A172 (cell line): ENCODE data around the gene IDH3B. TPM values are rescaled to one million over a fixed set of nuclear protein-coding genes. Genes with fewer than 3 reads are reported as not detected.

Experiments
- DNase-seq: peaks from one replicate; pipeline ENCODE4 v3.0.0-alpha.2; 2015; ENCODE audit warnings: low spot score
- total RNA-seq: library from RNA; depleted of rRNA; stranded (reverse); fragments of >200 nt; shearing (Covaris generic); gene quantifications from 2 replicates; pipeline ENCODE4 v1.2.3, GENCODE V29; 2014

IDH3B gene
- total RNA-seq, 1 experiment from 2014 or later: 258 TPM

DNA sequence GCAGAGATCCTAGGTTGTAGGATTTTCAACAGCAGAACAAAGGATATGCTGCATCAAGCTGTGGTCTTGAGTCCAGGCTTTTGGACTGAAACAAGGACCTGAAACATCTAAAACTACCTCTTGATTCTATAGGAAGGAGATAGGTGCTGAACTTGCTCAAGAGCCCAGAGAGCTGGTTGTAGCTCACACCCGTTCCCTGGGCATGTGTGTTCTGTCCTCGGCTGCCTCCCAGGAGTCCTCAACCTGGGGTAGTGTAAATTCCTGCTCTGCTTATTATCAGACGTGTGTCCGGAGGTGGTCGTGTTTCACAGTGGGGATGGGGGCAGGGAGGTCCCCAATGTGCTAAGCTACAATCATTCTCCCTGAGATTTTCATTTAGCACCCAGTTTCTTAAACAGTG, 6.8 kb downstream of the IDH3B start:
- DNase-seq: no peak

GRCh38 chr20:2656471-2657117, 7.4 kb downstream of the IDH3B start:
- no peak for DNase-seq

DNA sequence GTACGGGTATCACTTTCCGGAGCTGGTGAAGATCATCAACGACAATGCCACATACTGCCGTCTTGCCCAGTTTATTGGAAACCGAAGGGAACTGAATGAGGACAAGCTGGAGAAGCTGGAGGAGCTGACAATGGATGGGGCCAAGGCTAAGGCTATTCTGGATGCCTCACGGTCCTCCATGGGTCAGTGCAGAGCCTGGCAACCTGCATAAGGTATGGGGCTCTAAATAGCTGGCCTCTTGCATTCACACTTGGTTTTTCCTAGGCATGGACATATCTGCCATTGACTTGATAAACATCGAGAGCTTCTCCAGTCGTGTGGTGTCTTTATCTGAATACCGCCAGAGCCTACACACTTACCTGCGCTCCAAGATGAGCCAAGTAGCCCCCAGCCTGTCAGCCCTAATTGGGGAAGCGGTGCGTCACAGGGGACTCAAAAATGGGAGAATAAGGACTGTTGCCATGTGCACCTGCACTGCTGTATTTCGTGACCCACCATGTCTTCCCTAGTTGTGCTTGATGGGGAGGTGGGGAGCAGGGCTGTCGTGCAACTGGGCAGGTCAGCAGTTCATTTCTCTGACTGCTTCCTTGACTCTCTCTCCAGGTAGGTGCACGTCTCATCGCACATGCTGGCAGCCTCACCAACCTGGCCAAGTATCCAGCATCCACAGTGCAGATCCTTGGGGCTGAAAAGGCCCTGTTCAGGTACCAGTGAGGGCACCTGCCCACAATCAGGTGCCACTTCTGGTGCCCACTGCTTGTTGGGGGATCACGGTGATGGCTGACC, 8.5 kb downstream of the IDH3B start:
- no peak for DNase-seq

GRCh38 chr20:2654831-2655230, 9.2 kb downstream of the IDH3B start:
- DNase-seq: no peak

- DNase-seq: no peak
Observed at GRCh38 chr20:2654384-2654822, 9.6 kb downstream of the IDH3B start.

DNA sequence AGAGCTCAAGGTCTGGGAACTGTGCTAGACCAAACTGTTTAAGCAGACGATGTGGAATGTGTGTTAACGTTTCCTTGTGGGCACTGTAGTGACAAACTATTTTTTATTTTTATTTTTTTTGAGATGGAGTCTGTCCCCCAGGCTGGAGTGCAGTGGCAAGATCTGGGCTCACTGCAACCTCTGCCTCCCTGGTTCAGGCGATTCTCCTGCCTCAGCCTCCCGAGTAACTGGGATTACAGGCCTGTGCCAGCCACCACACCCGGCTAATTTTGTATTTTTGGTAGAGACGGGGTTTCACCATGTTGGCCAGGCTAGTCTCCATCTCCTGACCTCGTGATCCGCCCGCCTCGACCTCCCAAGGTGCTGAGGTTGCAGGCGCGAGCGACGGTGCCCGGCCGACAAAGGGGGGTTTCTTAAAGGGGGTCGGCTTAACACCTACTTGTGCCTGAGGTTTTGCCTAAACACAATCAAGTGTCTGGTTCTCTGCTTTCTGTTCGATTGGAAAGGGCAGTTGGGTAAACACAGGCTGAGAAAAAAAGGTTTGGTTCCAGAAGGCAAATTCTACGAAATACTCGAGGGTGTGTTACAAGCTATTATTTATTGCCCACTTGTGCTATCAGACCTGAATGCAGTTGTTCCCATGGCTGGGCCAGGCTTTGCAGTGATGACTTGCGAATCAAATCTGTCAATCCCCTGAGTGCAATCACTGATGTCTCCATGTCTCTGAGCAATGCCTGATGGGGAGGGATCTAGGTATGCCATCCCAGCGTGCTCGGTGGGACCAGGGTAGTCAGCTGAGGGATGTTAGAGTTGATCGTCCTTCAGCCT, 10.2 kb downstream of the IDH3B start:
- no peak for DNase-seq

GRCh38 chr20:2652724-2653555, 11.1 kb downstream of the IDH3B start:
- DNase-seq: no peak

- peak; percentile 85 for DNase-seq
Observed at GRCh38 chr20:2651772-2652723, 12.0 kb downstream of the IDH3B start, which contains the start of gene NOP56. TSS of gene NOP56 (plus strand) at chr20:2652632. CDS start at chr20:2652661, 29 bp downstream.

GRCh38 chr20:2643708-2644107, 20.3 kb downstream of the IDH3B start:
- no peak for DNase-seq

- DNase-seq: no peak
Observed at GRCh38 chr20:2640899-2641298, 23.1 kb downstream of the IDH3B start.

DNA sequence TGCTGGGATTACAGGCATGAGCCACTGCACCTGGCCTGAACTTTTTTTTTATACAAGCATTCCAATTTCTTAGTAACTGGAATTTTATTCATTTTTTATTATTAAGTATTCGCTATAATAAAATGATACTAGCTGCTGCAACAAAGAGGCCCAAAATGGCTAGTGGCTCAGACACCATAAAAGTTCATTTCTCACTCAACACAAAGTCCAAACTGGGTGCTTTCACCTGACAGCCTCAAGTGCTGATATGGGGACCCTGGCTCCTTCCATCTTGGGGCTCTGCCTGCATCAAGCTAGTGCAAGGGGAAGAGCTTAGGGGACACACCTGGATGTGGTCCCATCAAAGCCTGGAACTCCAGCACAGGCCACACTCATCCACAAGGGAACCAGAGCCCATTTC, 23.8 kb downstream of the IDH3B start:
- DNase-seq: no peak

GRCh38 chr20:2637246-2637645, 26.8 kb downstream of the IDH3B start:
- no peak for DNase-seq

DNA sequence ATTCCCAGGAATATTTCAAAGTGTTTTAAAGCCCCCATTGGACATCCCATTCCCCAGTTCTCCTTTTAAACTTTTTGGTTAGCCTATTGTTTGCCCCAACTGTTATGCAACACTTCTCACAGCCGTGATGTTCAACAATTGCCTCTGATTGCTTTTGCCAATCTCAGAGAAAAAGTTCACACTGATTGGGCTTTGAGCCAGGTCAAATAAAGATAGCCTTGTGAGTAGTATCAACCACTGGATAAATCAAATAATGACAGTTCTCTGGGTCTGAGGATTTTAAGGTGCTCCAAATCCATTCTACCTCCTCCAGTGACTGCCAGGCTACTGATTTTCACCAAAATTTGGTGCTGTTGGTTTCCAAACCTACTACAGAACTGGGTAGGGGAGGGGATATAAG, 30.6 kb downstream of the IDH3B start:
- DNase-seq: no peak

DNA sequence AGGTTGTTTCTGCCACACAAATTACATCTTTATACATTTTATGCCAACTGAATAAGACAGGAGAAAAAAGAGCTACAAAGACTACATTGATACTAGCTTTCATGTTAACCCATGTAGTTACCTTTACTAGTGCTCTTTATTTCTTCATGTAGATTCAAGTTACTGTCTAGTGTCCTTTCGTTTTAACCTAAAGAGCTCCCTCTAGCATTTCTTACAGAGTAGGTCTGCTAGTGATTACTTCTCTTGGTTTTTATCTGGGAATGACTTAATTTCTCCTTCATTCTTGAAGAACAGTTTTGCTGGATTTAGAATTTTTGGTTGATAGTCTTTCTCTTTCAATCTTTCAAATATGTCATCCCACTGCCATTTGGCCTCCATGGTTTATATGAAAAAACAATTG, 32.8 kb downstream of the IDH3B start:
- no peak for DNase-seq

DNA sequence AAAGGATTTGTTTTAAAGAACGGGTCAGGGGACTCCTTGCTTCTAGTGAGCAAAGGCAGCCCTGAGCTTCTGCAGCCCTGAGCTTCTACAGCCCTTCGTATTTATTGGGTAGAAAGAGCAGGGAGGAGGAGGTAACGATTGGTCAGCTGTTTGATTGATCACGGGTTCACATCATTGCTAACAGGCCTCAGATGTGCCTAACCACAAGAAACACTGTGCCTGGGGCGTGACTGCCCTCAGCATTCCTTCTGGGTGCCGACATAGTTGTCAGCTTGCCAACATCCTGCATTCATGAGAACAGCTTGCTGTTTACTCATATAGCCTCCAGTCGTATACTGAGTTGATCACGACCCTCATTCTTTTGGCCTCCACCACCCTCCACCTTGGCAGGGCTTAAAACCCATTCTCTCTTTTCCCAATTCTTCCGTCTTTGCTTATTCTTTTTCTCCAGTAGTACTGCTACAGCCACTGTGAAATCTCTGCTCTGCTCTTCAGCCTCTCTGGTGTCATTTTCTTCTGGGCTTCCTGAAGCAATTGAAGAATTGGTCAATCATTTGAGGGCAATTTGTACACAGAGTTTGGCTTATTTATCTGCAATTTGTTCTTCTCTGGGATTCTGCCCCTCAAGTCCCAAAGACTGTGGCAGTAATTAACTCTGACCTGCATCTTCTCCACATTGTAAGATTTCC, 37.0 kb downstream of the IDH3B start:
- peak; percentile 64 for DNase-seq

DNA sequence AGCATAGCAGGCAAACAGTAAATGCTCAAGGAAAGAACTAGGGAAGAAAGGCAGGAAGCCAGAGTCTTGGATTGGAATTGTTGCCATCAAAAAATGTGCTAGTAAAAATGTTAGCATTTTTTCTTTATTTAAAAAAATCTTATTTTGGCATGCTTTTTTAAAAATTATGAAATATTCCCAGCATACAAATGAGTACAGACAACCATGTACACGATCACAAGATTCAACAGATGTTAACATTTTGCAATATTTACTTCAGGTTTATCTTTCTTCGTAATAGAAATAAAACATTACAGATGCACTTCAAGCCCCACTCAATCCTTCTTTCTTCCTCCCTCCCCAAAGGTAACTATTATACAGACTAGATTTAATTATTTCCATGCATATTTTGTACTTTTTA, 39.0 kb downstream of the IDH3B start:
- no peak for DNase-seq

DNA sequence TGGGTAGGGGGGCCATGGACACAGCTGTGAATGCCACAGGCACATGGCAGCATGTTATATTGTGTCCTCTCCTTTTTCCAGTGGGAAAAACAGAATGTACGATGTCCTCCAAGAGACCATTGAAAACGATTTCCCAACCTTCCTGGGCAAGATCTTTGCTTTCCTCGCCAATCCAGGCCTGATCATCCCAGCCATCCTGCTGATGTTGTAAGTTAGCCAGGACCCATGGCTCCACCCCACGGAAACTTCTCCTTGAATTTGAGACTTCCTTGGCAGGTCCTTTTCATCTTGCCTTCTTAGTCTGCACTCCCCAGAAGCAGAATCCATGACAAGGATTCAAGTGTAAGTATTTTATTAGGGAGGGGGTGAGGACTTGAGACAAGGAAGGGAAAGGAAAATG, 39.8 kb downstream of the IDH3B start:
- DNase-seq: no peak

DNA sequence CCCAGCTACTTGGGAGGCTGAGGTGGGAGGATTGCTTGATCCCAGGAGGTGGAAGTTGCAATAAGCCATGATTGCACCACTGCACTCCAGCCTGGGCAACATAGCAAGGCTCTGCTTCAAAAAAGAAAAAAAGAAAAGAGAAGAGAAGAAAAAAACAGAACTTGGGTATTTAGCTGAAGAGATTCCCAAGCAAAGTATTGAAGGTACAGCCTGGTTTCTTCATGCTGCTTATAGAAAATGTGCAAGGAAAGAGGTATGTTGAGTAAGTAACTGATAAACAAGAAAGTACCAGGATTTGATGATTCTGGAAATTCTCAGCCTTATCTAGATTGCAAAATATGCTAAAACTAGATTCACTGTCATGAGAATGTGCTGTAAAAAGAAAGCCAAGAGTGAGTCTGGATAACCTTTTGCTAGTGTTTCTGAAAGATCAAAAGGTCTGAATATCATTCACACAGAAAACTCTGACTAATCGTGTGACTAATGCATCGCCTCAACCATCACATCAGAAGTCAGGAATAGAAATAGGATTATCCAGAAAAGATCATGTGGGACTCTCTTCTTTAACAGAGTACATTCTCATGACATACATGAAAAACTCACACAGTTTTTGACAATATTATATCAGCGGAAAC, 43.9 kb downstream of the IDH3B start:
- DNase-seq: peak; percentile 65

GRCh38 chr20:2619337-2619736, 44.7 kb downstream of the IDH3B start:
- DNase-seq: no peak
